Activated CD8-positive, alpha-beta T cell treated with anti-CD3 and anti-CD28 coated beads for 36 hours (primary cell): ENCODE results near the gene SMURF1. TPM values are rescaled to one million over a fixed set of nuclear protein-coding genes. Genes with fewer than 3 reads are reported as not detected.

Source experiments
- ATAC-seq: fragments of 200-7000 bp; cut with Tn5 transposase; one replicate; pipeline ENCODE4 v1.10.0; 2021; ENCODE audit warnings: mild to moderate bottlenecking, moderate library complexity
- CTCF ChIA-PET: fragments of 350-600 bp; sonication (Branson Sonifier 250); formaldehyde crosslinking; loops from one replicate; lab custom pipeline; 2021; ENCODE audit warnings: antibody characterized with exemption; lab: Charles Lee
- POLR2A ChIA-PET: fragments of 350-600 bp; sonication (Branson Sonifier 250); formaldehyde crosslinking; loops from one replicate; lab custom pipeline; 2021; ENCODE audit warnings: antibody characterized with exemption; lab: Charles Lee
- DNase-seq: peaks from one replicate; pipeline ENCODE4 v3.0.0-alpha.2; 2020
- H3K27ac Mint-ChIP-seq: one replicate; pipeline ENCODE4 v1.8.0; 2021; ENCODE audit warnings: mild to moderate bottlenecking, mixed read lengths
- H3K27me3 Mint-ChIP-seq: one replicate; pipeline ENCODE4 v1.8.0; 2021; ENCODE audit warnings: mixed read lengths
- H3K36me3 Mint-ChIP-seq: one replicate; pipeline ENCODE4 v1.8.0; 2021; ENCODE audit warnings: low read depth, mixed read lengths
- H3K4me1 Mint-ChIP-seq: one replicate; pipeline ENCODE4 v1.8.0; 2021; ENCODE audit warnings: low read depth, mixed read lengths
- H3K4me3 Mint-ChIP-seq: one replicate; pipeline ENCODE4 v1.8.0; 2021; ENCODE audit warnings: mild to moderate bottlenecking, moderate library complexity, mixed read lengths
- H3K9me3 Mint-ChIP-seq: one replicate; pipeline ENCODE4 v1.8.0; 2021; ENCODE audit warnings: mixed read lengths
- CTCF ChIP-seq: fragments of 200-600 bp; IDR thresholded peaks from one replicate; pipeline ENCODE4 v1.8.0; 2022; ENCODE audit warnings: antibody characterized with exemption, mild to moderate bottlenecking
- intact Hi-C: fragments of 100-400 bp; cut with micrococcal nuclease; formaldehyde crosslinking; loops from one replicate; pipeline ENCODE4 v1.10.0; 2022
- total RNA-seq, 2 experiments: library from RNA; stranded (reverse); gene quantifications; one replicate each; pipeline ENCODE4 v1.2.3, GENCODE V29; 2021

The SMURF1 gene
- total RNA-seq, 2 experiments from 2014 or later, result 8.3 to 9.4 TPM

- H3K4me1 Mint-ChIP-seq, result peaks cover 39% of the 10 kb centered on the region
- ChIA-PET POLR2A (no interaction called here), CTCF (no interaction called here)
Measured at GRCh38 chr7:99122762-99123161, 21.1 kb downstream of the SMURF1 start.

GRCh38 chr7:99121496-99122021 is 22.3 kb downstream of the SMURF1 start:
- no peaks in the 10 kb centered on the region for H3K27me3 Mint-ChIP-seq
- peaks cover 7% of the 10 kb centered on the region for H3K9me3 Mint-ChIP-seq
- ChIA-PET CTCF (interaction anchor here (1.2 kb wide), 1 partner anchor 21 kb away, joined by 4 read pairs; no protein-coding TSS in a partner anchor), POLR2A (interaction anchor here (1.1 kb wide), 1 partner anchor 16 kb away, joined by 3 read pairs; no protein-coding TSS in a partner anchor)
- no peak for ATAC-seq
- DNase-seq, result no peak
- H3K4me3 Mint-ChIP-seq, result no peak overlapping the region
- peaks cover 36% of the 10 kb centered on the region for H3K4me1 Mint-ChIP-seq
- peaks cover 20% of the 10 kb centered on the region for H3K36me3 Mint-ChIP-seq
- intact Hi-C loops, result no loop called here
- TF ChIP-seq CTCF, result no peak
- H3K27ac Mint-ChIP-seq, result no peak overlapping the region

More at GRCh38 chr7:99122762-99123161, 21.1 kb downstream of the SMURF1 start:
- ATAC-seq (no peak), DNase-seq (no peak)
- H3K27me3 Mint-ChIP-seq, result no peaks in the 10 kb centered on the region
- intact Hi-C loops, result no loop called here
- H3K27ac Mint-ChIP-seq, result no peak overlapping the region
- TF ChIP-seq CTCF, result no peak
- H3K4me3 Mint-ChIP-seq, result no peak overlapping the region
- H3K9me3 Mint-ChIP-seq, result peaks cover 7% of the 10 kb centered on the region
- H3K36me3 Mint-ChIP-seq, result peaks cover 18% of the 10 kb centered on the region

- ChIA-PET POLR2A (interaction anchor here (1.1 kb wide), 1 partner anchor 17 kb away, joined by 3 read pairs; no protein-coding TSS in a partner anchor), CTCF (interaction anchor here (1.2 kb wide), 1 partner anchor 20 kb away, joined by 4 read pairs; no protein-coding TSS in a partner anchor)
- Mint-ChIP-seq H3K36me3 (peaks cover 21% of the 10 kb centered on the region), H3K4me3 (no peak overlapping the region), H3K4me1 (peaks cover 39% of the 10 kb centered on the region), H3K27me3 (no peaks in the 10 kb centered on the region), H3K9me3 (peaks cover 7% of the 10 kb centered on the region), H3K27ac (no peak overlapping the region)
- DNase-seq, result no peak
- TF ChIP-seq CTCF, result no peak
- no peak for ATAC-seq
- intact Hi-C loops, result no loop called here
Measured at GRCh38 chr7:99120916-99121315, 23.0 kb downstream of the SMURF1 start.

GRCh38 chr7:99120501-99120900 is 23.4 kb downstream of the SMURF1 start:
- intact Hi-C loops, result no loop called here
- no peak for DNase-seq

More at GRCh38 chr7:99120501-99120900, 23.4 kb downstream of the SMURF1 start:
- ChIA-PET POLR2A (interaction anchor here (1.1 kb wide), 2 partner anchors 11 to 17 kb away, joined by 3 read pairs; no protein-coding TSS in a partner anchor), CTCF (interaction anchor here (1.2 kb wide), 1 partner anchor 20 kb away, joined by 4 read pairs; no protein-coding TSS in a partner anchor)
- no peak for ATAC-seq
- Mint-ChIP-seq H3K27me3 (no peaks in the 10 kb centered on the region), H3K9me3 (peaks cover 7% of the 10 kb centered on the region), H3K4me3 (no peak overlapping the region), H3K36me3 (peaks cover 21% of the 10 kb centered on the region), H3K4me1 (peaks cover 42% of the 10 kb centered on the region), H3K27ac (no peak overlapping the region)
- TF ChIP-seq CTCF, result no peak
